ENCODE measurements around the gene MDGA2. TPM values are rescaled to one million over a fixed set of nuclear protein-coding genes. Genes with fewer than 3 reads are reported as not detected.

The MDGA2 gene
- total and polyA plus RNA-seq, 2 donors (not counting 1 experiment from before 2014, with no cell fraction given) = not detected

DNA sequence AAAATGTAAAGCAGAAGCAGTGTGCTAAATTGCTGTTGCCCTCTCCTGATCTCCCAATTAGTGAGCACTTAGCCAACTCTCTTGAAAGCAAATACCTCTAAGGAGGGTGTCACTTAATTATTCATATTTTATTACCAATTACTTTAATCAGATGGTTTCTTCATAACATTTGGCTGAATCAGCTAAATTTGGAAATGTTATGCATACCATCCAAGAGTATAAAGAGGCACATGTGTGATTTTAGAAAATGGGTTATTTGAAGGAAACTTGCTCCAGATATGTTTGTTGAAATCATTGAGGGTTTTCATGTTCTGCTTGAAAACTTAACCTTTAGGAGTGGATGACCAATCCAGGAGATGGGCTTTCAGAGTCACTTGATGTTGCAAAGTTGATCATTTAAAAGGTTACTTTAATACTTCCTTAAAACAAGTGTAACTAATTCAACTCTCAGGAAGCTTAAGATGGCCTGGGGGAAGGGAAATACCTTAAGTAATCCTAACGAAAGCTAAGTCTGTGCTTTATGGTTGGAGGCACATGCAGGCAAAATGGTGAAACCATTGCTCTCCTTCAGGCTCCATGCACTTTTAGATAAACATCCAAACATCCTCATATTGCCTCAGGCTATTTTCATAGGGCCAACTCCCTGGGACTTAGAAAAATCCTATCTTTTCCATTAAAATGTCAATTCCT, 434.5 kb downstream of the MDGA2 start:
- Histone ChIP-seq H3K9ac (ENCODE audit: insufficient read depth, low read length) (no peak overlapping the region), H3K4me2 (ENCODE audit: extremely low read depth, insufficient read depth, low read length) (no peak overlapping the region), H2AFZ (ENCODE audit: low read length) (no peak overlapping the region), H3K9me3 (ENCODE audit: control insufficient read depth, insufficient read depth, low read depth, low read length) (no peaks in the 10 kb centered on the region), H3K27ac (ENCODE audit: insufficient read depth, low read length) (no peak overlapping the region), H3K4me3 (replicated peaks in 1 of 4; ENCODE audit: control extremely low read depth in 1 of 4, insufficient read depth in 1 of 4, low read depth in 3 of 4, low read length in 4 of 4) (no peak overlapping the region), H3K4me1 (ENCODE audit: control insufficient read depth, extremely low read depth, insufficient read depth, low read length) (no peaks in the 10 kb centered on the region), H3K36me3 (ENCODE audit: control insufficient read depth, insufficient read depth, low read length) (no peaks in the 10 kb centered on the region), H4K20me1 (ENCODE audit: control insufficient read depth, extremely low read depth, insufficient read depth, low read length) (no peaks in the 10 kb centered on the region), H3K79me2 (ENCODE audit: control insufficient read depth, insufficient read depth, low read length) (no peaks in the 10 kb centered on the region), H3K27me3 (ENCODE audit: control insufficient read depth, insufficient read depth, low read length) (no peaks in the 10 kb centered on the region)
- no peak for DNase-seq (ENCODE audit: low read depth in 2 of 2)
- no peak for TF ChIP-seq EZH2 (IDR thresholded peaks at IDR 0.05; ENCODE audit: low read length, missing control alignments)
- TF ChIP-seq, protein P1, sequence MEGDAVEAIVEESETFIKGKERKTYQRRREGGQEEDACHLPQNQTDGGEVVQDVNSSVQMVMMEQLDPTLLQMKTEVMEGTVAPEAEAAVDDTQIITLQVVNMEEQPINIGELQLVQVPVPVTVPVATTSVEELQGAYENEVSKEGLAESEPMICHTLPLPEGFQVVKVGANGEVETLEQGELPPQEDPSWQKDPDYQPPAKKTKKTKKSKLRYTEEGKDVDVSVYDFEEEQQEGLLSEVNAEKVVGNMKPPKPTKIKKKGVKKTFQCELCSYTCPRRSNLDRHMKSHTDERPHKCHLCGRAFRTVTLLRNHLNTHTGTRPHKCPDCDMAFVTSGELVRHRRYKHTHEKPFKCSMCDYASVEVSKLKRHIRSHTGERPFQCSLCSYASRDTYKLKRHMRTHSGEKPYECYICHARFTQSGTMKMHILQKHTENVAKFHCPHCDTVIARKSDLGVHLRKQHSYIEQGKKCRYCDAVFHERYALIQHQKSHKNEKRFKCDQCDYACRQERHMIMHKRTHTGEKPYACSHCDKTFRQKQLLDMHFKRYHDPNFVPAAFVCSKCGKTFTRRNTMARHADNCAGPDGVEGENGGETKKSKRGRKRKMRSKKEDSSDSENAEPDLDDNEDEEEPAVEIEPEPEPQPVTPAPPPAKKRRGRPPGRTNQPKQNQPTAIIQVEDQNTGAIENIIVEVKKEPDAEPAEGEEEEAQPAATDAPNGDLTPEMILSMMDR (conservative IDR thresholded peaks at IDR 0.05 in 1 of 2, IDR thresholded peaks at IDR 0.05 in 1 of 2; ENCODE audit: low read depth in 1 of 2, low read length in 2 of 2) = no peak

DNA sequence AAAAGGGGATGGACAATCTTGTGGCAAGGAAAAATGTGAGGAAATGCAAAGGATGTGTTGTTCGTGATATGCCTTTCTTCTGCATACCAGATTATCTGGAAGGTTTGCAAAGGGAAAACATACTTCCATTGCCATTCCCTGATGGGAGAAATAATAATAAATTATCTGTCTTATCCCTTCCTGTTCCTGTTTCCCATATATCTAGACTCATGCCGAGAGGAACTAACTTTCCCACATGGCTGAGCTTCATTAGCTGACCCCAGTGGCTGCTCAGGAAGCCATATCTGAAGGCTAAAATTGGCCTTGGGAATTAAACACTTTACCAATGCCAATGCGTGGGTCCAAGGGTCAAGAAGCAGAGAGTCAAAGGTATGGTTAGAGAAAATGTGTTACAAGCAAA, 439.8 kb downstream of the MDGA2 start:
- Histone ChIP-seq H3K9ac (ENCODE audit: insufficient read depth, low read length) (no peak overlapping the region), H3K36me3 (ENCODE audit: control insufficient read depth, insufficient read depth, low read length) (no peaks in the 10 kb centered on the region), H3K79me2 (ENCODE audit: control insufficient read depth, insufficient read depth, low read length) (no peaks in the 10 kb centered on the region), H3K27ac (ENCODE audit: insufficient read depth, low read length) (no peak overlapping the region), H3K4me3 (replicated peaks in 1 of 4; ENCODE audit: control extremely low read depth in 1 of 4, insufficient read depth in 1 of 4, low read depth in 3 of 4, low read length in 4 of 4) (no peak overlapping the region), H4K20me1 (ENCODE audit: control insufficient read depth, extremely low read depth, insufficient read depth, low read length) (no peaks in the 10 kb centered on the region), H2AFZ (ENCODE audit: low read length) (no peak overlapping the region), H3K9me3 (ENCODE audit: control insufficient read depth, insufficient read depth, low read depth, low read length) (no peaks in the 10 kb centered on the region), H3K4me2 (ENCODE audit: extremely low read depth, insufficient read depth, low read length) (no peak overlapping the region), H3K4me1 (ENCODE audit: control insufficient read depth, extremely low read depth, insufficient read depth, low read length) (no peaks in the 10 kb centered on the region), H3K27me3 (ENCODE audit: control insufficient read depth, insufficient read depth, low read length) (no peaks in the 10 kb centered on the region)
- TF ChIP-seq, protein P1 (conservative IDR thresholded peaks at IDR 0.05 in 1 of 2, IDR thresholded peaks at IDR 0.05 in 1 of 2; ENCODE audit: low read depth in 1 of 2, low read length in 2 of 2) = no peak
- TF ChIP-seq EZH2 (IDR thresholded peaks at IDR 0.05; ENCODE audit: low read length, missing control alignments) = no peak
- DNase-seq (ENCODE audit: low read depth in 2 of 2) = no peak

DNA sequence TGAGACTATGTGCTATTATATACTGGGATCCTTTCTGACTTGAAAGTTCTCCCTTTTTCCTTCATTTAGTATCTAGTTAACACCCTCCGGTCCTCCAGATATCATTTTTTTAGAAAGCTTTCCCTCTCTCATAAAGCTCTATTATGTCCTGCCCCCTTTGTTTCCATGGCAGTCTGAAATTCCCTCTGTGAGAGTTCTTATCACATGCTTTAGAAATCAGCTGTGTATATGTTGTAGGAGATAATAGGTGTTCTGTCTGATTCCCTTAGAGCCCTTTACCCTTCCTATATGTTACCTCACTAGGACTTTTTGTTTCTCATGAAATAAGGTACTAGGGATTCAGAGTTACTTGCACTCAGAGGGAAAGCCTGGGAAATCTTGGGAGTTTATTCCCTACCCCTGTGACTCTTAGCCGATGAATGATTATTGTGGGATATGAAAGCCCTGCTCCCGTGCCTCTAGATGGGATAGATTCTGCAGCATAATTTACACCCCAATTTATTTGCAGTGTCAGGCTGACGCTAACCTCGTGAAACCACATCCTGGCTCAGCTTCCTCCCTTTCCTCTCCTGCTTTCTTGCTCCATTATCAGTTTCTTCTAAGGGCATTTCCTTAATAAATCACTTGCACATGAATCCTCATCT, 448.4 kb downstream of the MDGA2 start:
- Histone ChIP-seq H3K4me1 (ENCODE audit: control insufficient read depth, extremely low read depth, insufficient read depth, low read length) (no peaks in the 10 kb centered on the region), H3K9ac (ENCODE audit: insufficient read depth, low read length) (no peak overlapping the region), H3K79me2 (ENCODE audit: control insufficient read depth, insufficient read depth, low read length) (no peaks in the 10 kb centered on the region), H3K27me3 (ENCODE audit: control insufficient read depth, insufficient read depth, low read length) (no peaks in the 10 kb centered on the region), H3K36me3 (ENCODE audit: control insufficient read depth, insufficient read depth, low read length) (no peaks in the 10 kb centered on the region), H3K27ac (ENCODE audit: insufficient read depth, low read length) (no peak overlapping the region), H3K9me3 (ENCODE audit: control insufficient read depth, insufficient read depth, low read depth, low read length) (no peaks in the 10 kb centered on the region), H2AFZ (ENCODE audit: low read length) (no peak overlapping the region), H4K20me1 (ENCODE audit: control insufficient read depth, extremely low read depth, insufficient read depth, low read length) (no peaks in the 10 kb centered on the region), H3K4me2 (ENCODE audit: extremely low read depth, insufficient read depth, low read length) (no peak overlapping the region), H3K4me3 (replicated peaks in 1 of 4; ENCODE audit: control extremely low read depth in 1 of 4, insufficient read depth in 1 of 4, low read depth in 3 of 4, low read length in 4 of 4) (no peak overlapping the region)
- peak in 1 of 2 donors; percentile 36 for DNase-seq (ENCODE audit: low read depth in 2 of 2)
- TF ChIP-seq, protein P1 (conservative IDR thresholded peaks at IDR 0.05 in 1 of 2, IDR thresholded peaks at IDR 0.05 in 1 of 2; ENCODE audit: low read depth in 1 of 2, low read length in 2 of 2) = no peak
- TF ChIP-seq EZH2 (IDR thresholded peaks at IDR 0.05; ENCODE audit: low read length, missing control alignments) = no peak
